Stimulated activated CD4-positive, alpha-beta T cell treated with anti-CD3 and anti-CD28 coated beads, Interleukin-4, amount 100 ng/mL, for 1 hour (primary cell): ENCODE data around the gene PADI1.

ENCODE experiments used
- DNase-seq: peaks from one replicate; pipeline ENCODE4 v3.0.0-alpha.2; 2020

PADI1 gene

DNA sequence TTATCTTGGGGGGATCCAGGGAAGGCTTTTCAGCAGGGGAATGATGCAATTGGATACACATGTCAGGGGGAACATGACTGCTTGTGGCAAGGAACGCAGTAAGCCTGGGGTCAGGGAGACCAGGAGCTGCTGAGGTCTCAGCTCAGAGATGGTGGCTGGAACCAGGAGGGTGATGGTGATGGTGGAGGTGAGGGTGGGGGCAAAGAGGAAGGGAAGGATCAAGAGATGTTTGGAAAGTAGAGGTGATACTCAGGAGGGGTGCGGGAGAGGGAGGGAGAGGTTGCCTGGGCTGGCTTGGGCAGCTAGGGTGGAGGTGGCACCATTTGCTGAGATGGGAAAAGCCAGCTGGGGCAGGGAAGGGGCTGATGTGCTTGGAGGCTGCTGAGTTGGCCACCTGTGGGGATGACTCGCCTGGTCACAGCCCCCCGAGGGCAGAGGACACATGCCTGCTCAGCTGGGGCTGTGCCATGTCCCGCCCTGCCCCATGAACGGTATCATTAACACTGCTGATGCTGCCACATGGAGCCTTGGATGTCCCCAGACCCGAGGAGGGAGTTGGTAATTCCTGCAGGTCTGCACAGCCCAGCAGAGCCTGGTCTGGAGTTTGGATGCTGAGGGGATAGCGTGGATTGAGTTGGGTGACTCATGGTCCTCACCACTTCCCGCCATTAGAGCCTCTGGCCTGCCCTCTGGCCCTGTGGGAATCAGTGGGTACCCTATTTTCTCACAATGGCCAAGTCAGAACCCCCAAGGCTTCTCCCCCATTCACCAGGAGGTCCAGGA is 6.3 kb upstream of the PADI1 start:
- DNase-seq = no peak

DNA sequence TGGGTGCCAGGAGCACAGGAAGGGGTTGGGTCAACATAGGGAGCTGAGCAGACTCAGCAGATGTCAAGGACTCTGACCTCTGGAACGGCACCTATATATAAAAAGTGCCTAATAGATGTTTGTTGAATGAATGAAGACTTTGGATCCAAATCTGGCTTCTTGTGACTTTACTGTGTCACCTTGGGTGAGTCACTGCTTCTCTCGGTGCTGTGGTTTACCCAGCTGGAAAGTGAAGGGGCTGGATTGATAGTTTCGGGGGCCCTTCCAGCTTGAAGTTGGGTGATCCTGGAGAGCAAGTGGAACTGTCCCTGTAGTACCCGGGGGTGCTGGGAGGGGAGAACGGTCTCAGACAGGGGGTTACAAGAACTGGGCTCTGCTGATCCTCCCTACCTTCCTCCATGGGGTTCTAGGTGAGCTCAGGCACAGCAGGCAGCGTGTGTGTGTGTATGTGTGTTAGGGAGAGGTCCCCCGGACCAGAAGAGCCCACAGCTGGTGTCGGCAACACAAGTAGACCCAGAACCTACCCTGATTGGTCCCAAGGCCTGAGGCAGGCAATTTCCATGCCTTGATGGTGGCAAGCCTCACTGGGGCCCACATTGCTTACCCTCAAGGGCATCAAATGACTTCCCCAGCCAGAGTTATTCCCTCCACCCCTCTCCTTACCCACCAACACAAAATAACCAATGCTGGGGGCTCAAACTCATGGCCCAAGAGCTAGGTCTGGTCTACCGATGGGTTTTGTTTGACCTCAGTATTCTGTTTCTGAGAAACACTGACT is 5.5 kb upstream of the PADI1 start:
- no peak for DNase-seq

DNA sequence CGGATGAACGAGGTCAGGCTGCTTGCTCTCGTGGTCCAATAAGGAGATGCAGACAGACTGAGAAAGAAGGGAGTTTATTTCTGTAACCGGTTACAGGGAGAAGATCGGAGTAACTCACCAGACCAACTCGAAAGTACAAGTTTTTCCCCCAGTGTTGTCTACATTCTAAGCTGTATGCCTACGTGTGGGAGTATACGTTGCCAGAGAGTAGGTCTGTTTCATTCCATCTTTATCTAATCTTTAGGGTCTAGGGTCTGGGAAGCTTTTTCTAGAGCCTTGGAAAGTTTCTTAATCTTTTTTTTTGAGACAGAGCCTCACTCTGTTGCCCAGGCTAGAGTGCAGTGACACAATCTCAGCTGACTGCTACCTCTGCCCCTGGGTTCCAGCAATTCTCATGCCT is 4.7 kb upstream of the PADI1 start:
- no peak for DNase-seq

DNA sequence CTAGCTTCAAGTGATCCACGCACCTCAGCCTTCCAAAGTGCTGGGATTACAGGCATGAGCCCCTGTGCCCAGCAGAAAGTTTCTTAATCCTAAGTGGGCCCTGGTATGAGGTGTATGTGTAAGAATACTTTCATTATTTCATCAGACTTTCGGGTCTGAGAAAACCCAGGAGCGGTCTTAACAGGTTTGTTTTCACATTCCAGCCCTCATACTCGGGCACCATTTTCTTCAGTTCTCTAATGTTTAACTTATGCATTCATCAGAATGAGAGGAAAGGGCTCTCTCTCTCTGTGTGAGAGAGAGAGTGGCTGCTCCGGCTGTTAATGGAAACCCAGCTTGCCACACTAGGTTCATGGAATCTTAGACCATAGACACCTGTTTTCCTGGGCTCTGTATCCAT is 4.2 kb upstream of the PADI1 start:
- no peak for DNase-seq

DNA sequence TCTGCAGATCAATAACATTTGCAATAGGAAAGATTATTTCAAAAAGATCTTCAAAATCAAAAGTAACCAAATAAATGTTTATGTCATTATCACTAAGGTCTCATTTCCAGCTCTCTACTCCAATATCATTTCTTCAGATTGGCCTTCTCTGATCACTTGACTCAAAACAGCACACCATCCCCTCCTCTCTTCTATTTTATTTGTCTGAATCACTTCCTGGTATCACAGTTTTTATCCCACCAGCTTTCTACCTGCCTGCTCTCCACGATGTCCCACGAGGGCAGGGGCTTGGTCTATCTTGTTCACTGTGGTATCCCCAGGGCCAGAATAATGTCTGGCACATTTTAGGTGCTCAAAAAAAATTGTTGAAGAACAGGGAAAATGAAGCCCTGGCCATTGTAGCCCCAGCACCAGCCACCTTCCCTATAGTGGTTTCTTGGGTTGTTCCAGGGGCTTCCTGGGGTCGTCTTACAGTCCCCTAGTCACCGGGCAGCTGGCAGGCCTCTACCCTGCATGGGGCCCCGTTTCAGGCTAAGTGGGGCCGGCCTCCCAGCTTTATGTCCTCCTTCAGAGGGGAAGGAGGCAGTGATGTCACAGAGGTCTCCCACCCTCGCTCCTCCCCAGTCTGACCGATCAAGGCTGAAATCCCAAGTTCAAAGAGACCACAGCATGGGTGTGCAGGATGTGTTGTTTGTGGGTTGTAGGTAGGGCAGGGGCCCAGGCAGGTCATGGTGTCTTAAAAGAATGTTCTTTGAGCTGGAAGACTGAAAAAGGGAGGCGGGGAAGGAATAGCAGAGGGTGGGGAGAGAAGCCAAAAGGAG is 3.5 kb upstream of the PADI1 start:
- no peak for DNase-seq

DNA sequence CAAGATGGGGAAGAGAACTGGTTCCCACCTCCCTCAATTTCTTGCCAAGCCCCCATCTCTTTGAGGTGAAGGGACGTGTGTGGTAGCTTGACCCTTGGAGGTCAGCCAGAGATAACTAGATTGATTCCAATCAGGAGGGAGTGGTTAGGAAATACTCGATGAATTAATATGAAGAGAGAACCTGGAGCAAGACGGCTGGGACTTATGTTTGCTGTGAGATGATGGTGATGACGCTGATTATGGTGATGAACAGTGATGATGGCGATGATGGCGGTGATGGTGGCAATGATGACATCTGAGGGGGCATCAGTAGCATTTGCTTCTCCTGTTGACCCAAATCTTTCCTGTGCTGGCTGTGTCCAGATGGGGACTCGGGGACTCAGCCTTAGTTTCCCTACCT is 724 bp downstream of the PADI1 start:
- no peak for DNase-seq

DNA sequence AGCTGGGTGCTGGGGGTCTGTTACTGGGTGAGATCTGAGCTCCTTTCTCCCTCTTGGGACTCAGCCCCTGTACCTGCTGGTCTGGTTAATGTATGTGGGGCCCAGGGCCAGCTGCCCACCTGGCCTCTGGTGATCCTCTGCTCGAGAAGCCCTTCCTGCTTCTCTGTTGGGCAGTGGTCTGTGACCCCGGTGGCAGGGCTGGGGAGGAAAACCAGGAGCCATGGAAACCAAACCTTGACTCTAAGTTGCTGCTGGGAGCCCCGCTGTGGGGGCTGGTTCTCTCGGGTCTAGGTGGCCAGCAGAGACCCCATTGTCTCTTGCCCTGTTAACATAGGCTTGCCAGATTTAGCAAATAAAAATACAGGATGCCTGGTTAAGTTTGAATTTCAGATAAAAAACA is 1.3 kb downstream of the PADI1 start:
- DNase-seq = no peak

DNA sequence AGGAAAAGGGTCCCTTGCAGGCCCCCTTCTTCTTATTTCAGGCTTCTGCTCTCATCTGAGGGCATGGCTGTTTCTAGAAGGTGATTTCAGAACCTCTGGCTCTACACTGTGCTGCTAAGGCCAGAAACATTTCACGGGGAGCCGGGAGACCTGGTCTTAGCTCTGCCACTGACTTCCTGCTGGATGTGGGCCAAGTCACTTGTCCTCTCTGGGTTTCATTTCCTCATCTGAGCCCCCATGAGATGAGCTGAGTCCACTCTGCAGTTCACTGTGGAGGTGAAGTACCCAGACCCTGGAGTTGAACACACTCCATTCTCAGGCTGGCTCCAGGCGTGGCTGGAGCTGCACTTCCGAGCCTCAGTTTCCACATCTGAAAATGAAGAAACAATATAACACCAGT is 2.1 kb downstream of the PADI1 start:
- no peak for DNase-seq

DNA sequence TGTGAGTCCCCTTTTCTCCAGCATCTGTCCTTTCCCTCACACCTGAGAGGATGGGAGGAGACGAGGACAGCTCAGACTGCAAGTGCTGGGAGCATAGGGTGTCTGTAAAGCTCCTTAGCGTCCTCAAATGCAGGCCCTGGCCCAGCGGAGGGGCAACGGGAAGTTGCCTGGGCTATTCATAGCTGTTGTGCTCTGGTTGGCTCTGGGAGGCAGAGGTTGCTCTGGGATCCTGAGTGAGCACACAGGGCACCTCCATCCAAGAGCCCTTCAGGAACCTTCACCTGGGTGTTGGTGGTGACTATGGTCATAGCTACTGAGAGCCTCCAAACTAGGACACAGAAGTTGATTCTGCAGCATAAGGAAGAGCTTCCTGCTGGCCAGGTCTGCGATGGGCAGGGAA is 2.6 kb downstream of the PADI1 start:
- no peak for DNase-seq

DNA sequence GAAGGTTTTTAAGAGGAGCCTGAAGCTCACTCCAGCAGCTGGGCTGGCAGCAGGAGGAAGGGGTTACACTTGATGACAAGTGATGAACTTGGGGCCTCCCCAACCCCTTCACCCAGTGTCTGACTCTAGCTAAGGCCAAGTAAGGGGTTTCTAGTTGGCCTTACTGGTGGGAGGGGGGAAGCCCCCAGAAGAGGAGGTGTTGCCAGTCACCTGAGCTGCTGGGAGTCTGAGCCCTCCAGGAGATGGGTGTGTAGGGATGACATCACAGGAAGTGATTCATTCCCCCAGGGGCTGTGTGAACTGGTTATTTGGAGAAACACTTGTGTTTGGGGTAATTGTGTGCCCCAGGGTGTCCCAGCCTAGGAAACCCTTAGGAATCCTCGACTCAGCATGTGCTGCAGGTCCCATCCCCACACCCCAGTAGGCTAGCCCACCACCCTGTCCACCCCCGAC is 3.1 kb downstream of the PADI1 start:
- peak; percentile 42 for DNase-seq

DNA sequence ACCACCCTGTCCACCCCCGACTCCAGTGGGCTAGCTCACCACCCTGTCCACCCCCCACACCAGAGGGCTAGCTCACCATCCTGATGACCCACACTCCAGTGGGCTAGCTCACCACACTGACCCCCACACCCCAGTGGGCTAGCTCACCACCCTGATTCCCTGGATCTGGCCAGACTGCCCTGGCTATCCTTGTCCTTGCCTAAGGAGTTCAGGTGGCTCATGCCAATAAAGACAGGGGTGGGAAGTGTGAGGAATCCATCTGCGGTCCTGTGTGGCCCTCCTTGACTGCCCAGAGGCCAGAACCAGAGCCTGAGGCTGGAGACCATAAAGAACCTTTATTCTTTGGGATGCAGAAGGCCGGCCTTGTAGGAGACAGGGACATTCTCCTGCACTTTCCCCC is 3.6 kb downstream of the PADI1 start:
- no peak for DNase-seq

DNA sequence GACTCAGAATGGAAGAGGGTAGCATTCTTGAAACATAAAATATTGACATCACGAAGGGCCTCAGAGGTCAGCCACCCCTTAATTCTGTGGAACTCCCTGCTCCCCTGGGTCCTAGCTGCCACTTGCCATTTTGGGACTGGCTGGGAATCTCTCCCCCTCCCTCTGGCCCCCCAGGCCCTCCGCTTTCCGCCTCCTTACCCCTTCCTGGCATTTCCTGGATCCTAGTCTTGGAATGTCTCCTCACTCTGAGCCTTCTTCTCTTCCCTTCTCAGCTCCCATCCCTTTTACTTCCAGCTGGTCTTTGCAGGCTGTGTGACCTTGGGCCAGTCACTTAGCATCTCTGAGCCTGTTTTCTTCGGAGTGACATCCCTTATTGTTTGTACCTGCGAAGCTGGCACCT is 4.5 kb downstream of the PADI1 start:
- DNase-seq = no peak

DNA sequence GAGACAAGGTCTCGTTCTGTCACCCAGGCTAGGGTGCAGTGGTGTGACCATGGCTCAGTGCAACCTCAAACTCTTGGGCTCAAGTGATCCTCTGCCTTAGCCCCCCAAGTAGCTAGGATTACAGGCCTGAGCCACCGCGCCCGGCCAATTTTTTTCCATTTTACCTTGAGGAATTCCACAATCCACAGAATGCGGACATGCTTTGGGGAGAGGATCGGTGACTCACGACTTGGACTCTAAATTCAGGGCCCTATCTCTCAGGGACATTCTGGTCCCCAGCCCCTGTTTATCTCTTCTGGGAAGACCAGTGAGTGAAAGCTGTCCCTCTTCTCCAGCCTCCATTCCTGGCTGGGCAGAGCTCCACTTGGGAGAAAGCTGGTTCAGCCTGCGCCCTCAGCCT is 5.2 kb downstream of the PADI1 start:
- no peak for DNase-seq

DNA sequence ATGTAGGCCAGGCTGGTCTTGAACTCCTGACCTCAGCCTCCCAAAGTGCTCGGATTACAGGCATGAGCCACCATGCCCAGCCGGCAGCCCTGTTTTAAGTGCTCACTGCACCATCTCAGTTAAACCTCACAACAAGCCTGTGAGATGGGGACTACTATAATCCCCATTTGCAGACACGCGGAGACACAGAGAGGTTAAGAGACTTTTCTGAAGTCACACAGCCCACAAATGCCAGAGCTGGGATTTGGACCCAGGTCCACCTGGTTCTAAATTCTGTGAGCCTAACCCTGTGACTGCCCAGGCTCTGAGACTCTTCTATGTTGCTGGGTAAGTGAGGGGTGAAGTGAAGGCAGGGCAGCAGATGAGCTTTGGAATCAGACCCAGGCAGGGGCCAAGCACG is 6.4 kb downstream of the PADI1 start:
- no peak for DNase-seq

DNA sequence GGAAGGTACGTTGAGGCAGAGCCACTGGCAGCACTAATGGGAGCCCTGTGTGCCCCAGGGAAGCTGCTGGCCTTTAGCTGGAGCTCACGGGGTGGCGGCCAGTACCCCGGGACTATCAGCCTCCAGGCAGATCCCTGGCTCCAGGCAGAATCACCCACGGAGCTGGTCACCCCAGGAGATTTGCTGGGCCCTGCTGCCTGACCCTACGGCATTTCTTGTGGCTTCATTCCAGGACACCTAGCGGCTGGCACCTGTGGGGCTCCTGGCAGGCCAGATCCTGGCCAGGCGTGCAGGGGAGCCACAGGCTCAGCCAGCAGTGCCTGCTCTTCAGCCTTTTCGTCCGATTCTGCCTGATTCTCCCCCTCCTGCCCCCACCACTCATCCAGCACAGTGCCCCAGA is 7.1 kb downstream of the PADI1 start:
- DNase-seq = no peak

DNA sequence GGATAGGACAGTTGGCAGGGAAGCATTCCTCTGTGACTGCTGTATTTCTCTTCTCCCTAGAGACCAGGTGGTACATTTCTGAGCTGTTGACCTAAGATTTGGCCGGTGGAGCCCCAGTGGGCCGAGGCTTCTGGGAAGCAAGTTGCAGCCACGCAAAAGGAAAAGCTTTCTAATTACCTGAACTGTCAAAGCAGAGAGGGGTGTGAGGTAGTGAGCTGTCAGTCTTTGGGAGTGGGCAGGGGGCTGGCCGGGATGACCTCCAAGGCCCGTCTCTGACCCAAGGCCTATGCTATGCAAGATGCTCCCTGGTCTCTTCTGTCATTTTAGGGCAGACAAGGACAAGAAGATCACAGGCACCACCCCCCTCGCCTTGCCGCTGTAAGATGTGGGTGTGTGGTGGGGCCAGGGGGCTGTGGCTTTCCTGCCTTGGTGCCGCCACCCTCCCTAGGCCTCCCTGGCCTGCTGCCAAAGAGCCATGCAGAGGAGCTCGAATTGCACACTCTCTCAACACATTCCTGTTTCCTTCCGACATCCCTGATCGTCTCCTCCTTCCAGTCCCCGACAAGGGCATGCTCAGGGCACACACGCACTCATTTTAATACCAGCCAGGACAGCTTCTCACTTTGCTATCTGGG is 7.7 kb downstream of the PADI1 start:
- peak; percentile 59 for DNase-seq

DNA sequence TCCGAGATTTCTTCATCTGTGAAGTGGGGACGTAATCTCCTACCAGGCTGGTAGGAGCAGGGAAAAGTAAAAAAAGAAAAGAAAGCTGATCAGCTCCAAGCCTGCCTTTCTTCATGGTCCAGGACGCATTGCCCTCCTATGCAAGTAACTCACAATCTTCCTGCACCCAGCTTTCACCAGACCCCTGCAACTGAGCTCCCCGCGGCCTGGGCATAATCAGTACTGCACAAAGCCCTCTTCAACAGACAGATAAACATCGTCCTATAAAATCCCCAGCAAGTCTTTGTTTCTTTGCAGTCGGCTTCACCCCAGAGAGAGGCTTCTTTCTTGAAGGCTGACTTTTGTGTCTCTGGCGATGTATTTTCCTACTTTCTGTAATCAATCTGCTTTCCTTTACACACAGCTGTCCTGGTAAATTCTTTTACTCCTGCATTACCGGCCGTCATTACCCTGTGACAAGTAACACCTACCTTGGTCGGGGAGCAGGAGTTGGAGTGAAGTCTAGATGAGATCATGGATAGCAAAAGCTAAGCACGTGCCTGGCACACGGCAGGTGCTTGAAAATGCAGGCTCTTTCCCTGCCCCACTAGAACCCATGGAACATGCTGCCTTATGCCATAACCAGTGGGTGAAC is 8.3 kb downstream of the PADI1 start:
- DNase-seq = no peak

DNA sequence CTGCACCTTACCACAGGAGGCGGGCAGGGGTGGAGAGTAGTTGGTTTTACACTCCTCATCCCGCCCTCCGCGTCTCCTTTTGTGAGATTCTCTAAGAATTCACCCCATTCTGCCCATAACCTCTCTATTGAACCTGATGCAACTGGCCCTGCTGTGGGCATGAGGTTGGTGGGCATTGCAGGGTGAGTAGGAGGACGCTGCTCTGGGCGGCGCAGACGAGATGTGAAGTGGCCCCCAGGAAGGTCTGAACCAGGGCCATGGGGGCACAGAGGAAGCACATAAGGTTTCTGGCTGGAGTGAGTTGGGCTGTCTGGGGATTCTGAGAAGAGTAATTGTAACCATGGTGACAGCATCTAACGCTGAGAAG is 8.8 kb downstream of the PADI1 start:
- no peak for DNase-seq

DNA sequence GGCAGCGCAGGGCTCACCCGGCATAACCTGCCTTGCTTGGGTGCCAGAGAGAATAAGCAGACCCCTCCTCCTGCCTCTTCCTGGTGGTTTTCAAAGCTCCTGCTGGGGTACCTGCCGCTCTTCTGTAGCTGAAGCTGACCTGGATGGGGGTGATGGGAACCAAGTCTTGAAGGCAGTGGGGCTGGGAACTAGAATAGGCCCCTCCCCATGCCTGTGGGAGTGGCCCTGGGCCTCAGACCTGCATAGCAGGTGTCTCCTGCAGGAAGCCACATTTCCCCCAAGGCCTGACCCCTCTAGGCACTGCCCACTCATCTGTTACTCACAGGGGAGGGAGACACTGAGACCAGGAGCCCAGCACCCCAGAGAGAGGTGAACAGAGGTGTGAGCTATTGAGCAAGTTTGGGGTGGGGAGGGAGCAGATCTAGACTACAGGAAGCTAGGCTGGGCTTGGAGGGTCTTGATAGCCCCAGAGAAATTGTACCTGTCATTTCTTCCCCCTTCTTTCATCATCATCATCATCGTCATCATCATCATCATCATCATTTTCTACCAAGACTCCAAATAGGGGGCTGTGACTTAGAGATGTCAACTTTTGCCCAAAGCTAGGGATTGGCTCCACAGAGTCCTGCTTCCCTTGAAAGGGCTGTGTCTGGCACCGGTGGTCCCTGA is 10.1 kb downstream of the PADI1 start:
- DNase-seq = no peak

DNA sequence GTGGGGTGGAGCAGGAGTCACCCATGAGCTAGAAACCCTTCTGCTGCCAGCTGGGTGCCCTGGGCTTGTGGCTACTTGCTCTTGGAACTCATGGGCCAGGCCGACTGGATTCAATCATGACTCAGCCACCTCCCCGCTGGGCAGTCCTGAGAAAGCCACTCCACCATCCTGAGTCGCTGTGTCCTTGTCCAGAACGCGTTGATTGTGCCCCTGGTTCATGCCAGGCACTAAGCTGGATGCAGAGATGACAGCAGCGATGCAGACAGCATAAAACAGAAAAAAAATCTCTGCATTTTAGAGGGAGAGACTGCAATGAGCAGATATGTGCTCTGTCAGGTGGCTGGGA is 10.6 kb downstream of the PADI1 start:
- no peak for DNase-seq

DNA sequence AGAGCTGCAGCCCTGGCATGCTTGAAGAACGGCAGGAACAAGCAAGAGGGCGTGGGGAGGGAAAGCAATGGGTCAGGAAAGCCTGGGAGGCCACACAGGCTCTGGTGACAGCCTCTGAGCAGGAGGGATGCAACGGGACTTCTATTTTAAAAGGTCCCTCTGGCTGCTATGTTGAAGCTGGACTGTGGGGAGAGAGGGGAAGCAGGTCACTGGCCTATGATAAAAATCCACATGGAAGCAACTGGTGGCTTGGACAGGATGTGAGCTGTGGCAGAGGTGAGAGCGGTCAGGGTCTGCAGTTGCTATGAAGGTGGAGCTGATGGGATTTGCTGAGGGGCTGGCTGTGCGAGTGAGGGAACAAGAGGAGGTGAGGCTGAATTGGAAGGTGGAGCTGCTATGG is 11.2 kb downstream of the PADI1 start:
- no peak for DNase-seq

DNA sequence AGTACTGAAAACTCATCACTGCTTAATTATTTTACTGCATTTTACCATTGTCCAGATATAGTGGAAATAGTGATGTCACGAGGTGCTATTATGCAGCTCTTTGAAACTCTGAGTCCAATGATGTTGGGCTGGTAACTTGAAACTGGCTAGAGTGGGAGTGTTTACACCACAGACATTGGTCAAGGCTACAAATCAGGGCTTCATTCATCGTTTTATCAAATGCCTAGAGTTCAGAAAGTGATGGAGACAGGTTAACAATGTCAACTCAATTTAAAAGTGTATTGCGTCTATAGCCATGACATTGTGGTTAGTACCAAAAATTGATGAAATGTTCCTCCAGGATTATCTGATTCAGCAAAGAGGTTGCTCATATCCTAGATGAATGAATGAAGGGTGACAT is 12.7 kb downstream of the PADI1 start:
- DNase-seq = no peak
